Measurements from ENCODE around the gene AP1G2. TPM values are rescaled to one million over a fixed set of nuclear protein-coding genes. Genes with fewer than 3 reads are reported as not detected.

AP1G2 gene
- polyA plus RNA-seq, 1 of the 3 experiments (the other 2 are of a cell fraction) = 88.3 TPM

DNA sequence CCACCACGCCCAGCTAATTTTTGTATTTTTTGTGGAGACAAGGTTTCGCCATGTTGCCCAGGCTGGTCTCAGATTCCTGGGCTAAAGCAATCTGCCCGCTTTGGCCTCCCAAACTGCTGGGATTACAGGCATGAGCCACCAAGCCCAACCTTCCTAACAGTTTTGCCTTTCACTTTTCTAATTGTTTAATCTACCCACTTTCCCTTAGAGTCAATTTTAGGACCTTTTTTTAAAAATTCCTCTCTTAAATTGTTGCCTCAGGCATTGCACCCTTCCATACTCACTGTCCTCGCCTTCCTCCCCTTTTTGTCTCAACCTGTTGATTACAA lies 27.5 kb downstream of the AP1G2 start:
- POLR2A ChIA-PET = interaction anchor here (1.0 to 1.2 kb wide), 2 partner anchors 10 to 17 kb away, joined by 5 read pairs; no protein-coding TSS in a partner anchor

More for the DNA sequence above, 27.5 kb downstream of the AP1G2 start:
- TF ChIP-seq, protein P1, sequence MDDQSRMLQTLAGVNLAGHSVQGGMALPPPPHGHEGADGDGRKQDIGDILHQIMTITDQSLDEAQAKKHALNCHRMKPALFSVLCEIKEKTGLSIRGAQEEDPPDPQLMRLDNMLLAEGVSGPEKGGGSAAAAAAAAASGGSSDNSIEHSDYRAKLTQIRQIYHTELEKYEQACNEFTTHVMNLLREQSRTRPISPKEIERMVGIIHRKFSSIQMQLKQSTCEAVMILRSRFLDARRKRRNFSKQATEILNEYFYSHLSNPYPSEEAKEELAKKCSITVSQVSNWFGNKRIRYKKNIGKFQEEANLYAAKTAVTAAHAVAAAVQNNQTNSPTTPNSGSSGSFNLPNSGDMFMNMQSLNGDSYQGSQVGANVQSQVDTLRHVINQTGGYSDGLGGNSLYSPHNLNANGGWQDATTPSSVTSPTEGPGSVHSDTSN (IDR thresholded peaks at IDR 0.05) = no peak
- TF ChIP-seq TAF1 (IDR thresholded peaks at IDR 0.05; ENCODE audit: borderline replicate concordance, low read depth, low read length) (no peak), NFIC (IDR thresholded peaks at IDR 0.05; ENCODE audit: borderline replicate concordance) (no peak), RAD21 (IDR thresholded peaks at IDR 0.05; ENCODE audit: low read length) (no peak), RXRA (IDR thresholded peaks at IDR 0.05; ENCODE audit: borderline replicate concordance, low read depth) (no peak), SIN3A (IDR thresholded peaks at IDR 0.05; ENCODE audit: borderline replicate concordance, low read depth, low read length) (no peak), FOXJ3 (CRISPR knock-in tag; IDR thresholded peaks at IDR 0.05) (no peak), CHD2 (IDR thresholded peaks at IDR 0.05; ENCODE audit: low read length, partially characterized antibody) (no peak)
- TF ChIP-seq, protein P2, sequence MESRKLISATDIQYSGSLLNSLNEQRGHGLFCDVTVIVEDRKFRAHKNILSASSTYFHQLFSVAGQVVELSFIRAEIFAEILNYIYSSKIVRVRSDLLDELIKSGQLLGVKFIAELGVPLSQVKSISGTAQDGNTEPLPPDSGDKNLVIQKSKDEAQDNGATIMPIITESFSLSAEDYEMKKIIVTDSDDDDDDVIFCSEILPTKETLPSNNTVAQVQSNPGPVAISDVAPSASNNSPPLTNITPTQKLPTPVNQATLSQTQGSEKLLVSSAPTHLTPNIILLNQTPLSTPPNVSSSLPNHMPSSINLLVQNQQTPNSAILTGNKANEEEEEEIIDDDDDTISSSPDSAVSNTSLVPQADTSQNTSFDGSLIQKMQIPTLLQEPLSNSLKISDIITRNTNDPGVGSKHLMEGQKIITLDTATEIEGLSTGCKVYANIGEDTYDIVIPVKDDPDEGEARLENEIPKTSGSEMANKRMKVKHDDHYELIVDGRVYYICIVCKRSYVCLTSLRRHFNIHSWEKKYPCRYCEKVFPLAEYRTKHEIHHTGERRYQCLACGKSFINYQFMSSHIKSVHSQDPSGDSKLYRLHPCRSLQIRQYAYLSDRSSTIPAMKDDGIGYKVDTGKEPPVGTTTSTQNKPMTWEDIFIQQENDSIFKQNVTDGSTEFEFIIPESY (IDR thresholded peaks at IDR 0.05; ENCODE audit: borderline replicate concordance, low read depth) = no peak
- TF ChIP-seq, protein P3, sequence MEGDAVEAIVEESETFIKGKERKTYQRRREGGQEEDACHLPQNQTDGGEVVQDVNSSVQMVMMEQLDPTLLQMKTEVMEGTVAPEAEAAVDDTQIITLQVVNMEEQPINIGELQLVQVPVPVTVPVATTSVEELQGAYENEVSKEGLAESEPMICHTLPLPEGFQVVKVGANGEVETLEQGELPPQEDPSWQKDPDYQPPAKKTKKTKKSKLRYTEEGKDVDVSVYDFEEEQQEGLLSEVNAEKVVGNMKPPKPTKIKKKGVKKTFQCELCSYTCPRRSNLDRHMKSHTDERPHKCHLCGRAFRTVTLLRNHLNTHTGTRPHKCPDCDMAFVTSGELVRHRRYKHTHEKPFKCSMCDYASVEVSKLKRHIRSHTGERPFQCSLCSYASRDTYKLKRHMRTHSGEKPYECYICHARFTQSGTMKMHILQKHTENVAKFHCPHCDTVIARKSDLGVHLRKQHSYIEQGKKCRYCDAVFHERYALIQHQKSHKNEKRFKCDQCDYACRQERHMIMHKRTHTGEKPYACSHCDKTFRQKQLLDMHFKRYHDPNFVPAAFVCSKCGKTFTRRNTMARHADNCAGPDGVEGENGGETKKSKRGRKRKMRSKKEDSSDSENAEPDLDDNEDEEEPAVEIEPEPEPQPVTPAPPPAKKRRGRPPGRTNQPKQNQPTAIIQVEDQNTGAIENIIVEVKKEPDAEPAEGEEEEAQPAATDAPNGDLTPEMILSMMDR (IDR thresholded peaks at IDR 0.05) = no peak
- Histone ChIP-seq H4K20me1 (ENCODE audit: insufficient read depth) (no peaks in the 10 kb centered on the region), H3K9ac (no peak overlapping the region), H3K4me3 (ENCODE audit: low read depth in 2 of 2, low read length in 1 of 2) (no peak overlapping the region), H3F3A (replicated peaks; ENCODE audit: insufficient read depth) (no peaks in the 10 kb centered on the region), H3K4me1 (ENCODE audit: control insufficient read depth in 1 of 2, insufficient read depth in 2 of 2, low read depth in 1 of 2, low read length in 1 of 2) (peaks cover 4 to 14% of the 10 kb centered on the region in 2 experiments; a peak in 1 of 4 replicates), H3K36me3 (replicated peaks in 1 of 2; ENCODE audit: control insufficient read depth in 1 of 2, insufficient read depth in 2 of 2, low read length in 1 of 2) (peaks cover 0 to 6% of the 10 kb centered on the region in 2 experiments), H3K9me3 (no peaks in the 10 kb centered on the region), H3K27me3 (ENCODE audit: insufficient read depth) (no peaks in the 10 kb centered on the region), H3K4me2 (no peak overlapping the region), H3K9me2 (no peaks in the 10 kb centered on the region), H3K79me2 (ENCODE audit: insufficient read depth) (no peaks in the 10 kb centered on the region), H2AFZ (ENCODE audit: low read depth) (no peak overlapping the region), H3K27ac (ENCODE audit: low read depth in 2 of 2, low read length in 1 of 2) (no peak overlapping the region)
- CTCF ChIA-PET = interaction anchor here (0.7 to 11.3 kb wide), 17 partner anchors 9 to 213 kb away, joined by 3 to 276 read pairs (median 7); partner anchors contain the start of genes AP1G2, THTPA and ZFHX2
- 85% methylated on average over 4 of the region's 4 CpGs for WGBS (ENCODE audit: low lambda C conversion rate)
- no peak for DNase-seq
